WTC11 (cell line): Measurements from ENCODE around the gene USH2A. TPM values are rescaled to one million over a fixed set of nuclear protein-coding genes. Genes with fewer than 3 reads are reported as not detected.

Experiments
- ATAC-seq: fragments of 200-7000 bp; cut with Tn5 transposase; 2 replicates; pipeline ENCODE4 v1.10.0; 2021; ENCODE audit warnings: mild to moderate bottlenecking, moderate library complexity
- CTCF ChIA-PET: fragments of 300-600 bp; sonication (Branson Sonifier 250); formaldehyde crosslinking; loops from one replicate; lab custom pipeline; 2021; ENCODE audit warnings: antibody characterized with exemption; lab: Charles Lee
- POLR2A ChIA-PET: fragments of 350-600 bp; sonication (Branson Sonifier 250); formaldehyde crosslinking; loops from one replicate; lab custom pipeline; 2021; ENCODE audit warnings: antibody characterized with exemption; lab: Charles Lee
- DNase-seq: peaks from one replicate; pipeline ENCODE4 v3.0.0; 2021; ENCODE audit warnings: low spot score
- H3K27ac Mint-ChIP-seq: 2 replicates; pipeline ENCODE4 v1.8.0; 2021; ENCODE audit warnings: mixed read lengths
- H3K27me3 Mint-ChIP-seq: 2 replicates; pipeline ENCODE4 v1.8.0; 2021; ENCODE audit warnings: low read depth, mild to moderate bottlenecking, moderate library complexity, mixed read lengths
- H3K36me3 Mint-ChIP-seq: 2 replicates; pipeline ENCODE4 v1.8.0; 2021; ENCODE audit warnings: mixed read lengths
- H3K4me1 Mint-ChIP-seq: 2 replicates; pipeline ENCODE4 v1.8.0; 2022; ENCODE audit warnings: mixed read lengths
- H3K4me3 Mint-ChIP-seq: 2 replicates; pipeline ENCODE4 v1.8.0; 2021; ENCODE audit warnings: mild to moderate bottlenecking, moderate library complexity, mixed read lengths
- H3K9me3 Mint-ChIP-seq: 2 replicates; pipeline ENCODE4 v1.8.0; 2021; ENCODE audit warnings: mixed read lengths
- AR ChIP-seq: fragments of 250-450 bp; sonication (Bioruptor Pico); IDR thresholded peaks from 2 replicates; pipeline ENCODE4 v1.9.0; 2021; ENCODE audit warnings: mild to moderate bottlenecking
- ATF1 ChIP-seq: sonication (generic); formaldehyde crosslinking; IDR thresholded peaks from 2 replicates; pipeline ENCODE4 v1.8.1; 2023; ENCODE audit warnings: mild to moderate bottlenecking, moderate library complexity, missing genetic modification reagents
- ATF3 ChIP-seq: sonication (generic); formaldehyde crosslinking; conservative IDR thresholded peaks from 2 replicates; pipeline ENCODE4 v1.8.1; 2022; ENCODE audit warnings: mild to moderate bottlenecking, missing genetic modification reagents
- CTCF ChIP-seq: fragments of 200-600 bp; IDR thresholded peaks from 2 replicates; pipeline ENCODE4 v1.8.0; 2022; ENCODE audit warnings: antibody characterized with exemption
- FOXK1 ChIP-seq: sonication (generic); formaldehyde crosslinking; IDR thresholded peaks from 2 replicates; pipeline ENCODE4 v1.8.0; 2022; ENCODE audit warnings: mild to moderate bottlenecking, moderate library complexity, missing genetic modification reagents
- FOXP4 ChIP-seq: sonication (generic); formaldehyde crosslinking; IDR thresholded peaks from 2 replicates; pipeline ENCODE4 v1.8.0; 2022; ENCODE audit warnings: mild to moderate bottlenecking, missing genetic modification reagents
- GTF2I ChIP-seq: fragments of 250-450 bp; sonication (Bioruptor Pico); conservative IDR thresholded peaks from 2 replicates; pipeline ENCODE4 v1.4.0; 2021; ENCODE audit warnings: mild to moderate bottlenecking
- HMGA2 ChIP-seq: fragments of 250-450 bp; sonication (Bioruptor Pico); IDR thresholded peaks from 2 replicates; pipeline ENCODE4 v1.4.0; 2021; ENCODE audit warnings: mild to moderate bottlenecking, moderate library complexity
- JUN ChIP-seq: sonication (generic); formaldehyde crosslinking; IDR thresholded peaks from 2 replicates; pipeline ENCODE4 v1.8.0; 2023; ENCODE audit warnings: mild to moderate bottlenecking, missing genetic modification reagents
- MYBL2 ChIP-seq: sonication (generic); formaldehyde crosslinking; IDR thresholded peaks from 2 replicates; pipeline ENCODE4 v1.8.1; 2023; ENCODE audit warnings: mild to moderate bottlenecking, moderate library complexity, missing genetic modification reagents
- NR3C1 ChIP-seq: sonication (generic); formaldehyde crosslinking; conservative IDR thresholded peaks from 2 replicates; pipeline ENCODE4 v1.8.1; 2023; ENCODE audit warnings: low read depth, mild to moderate bottlenecking, missing genetic modification reagents
- OVOL2 ChIP-seq: fragments of 250-450 bp; sonication (Bioruptor Pico); IDR thresholded peaks from 2 replicates; pipeline ENCODE4 v1.9.0; 2021; ENCODE audit warnings: mild to moderate bottlenecking, borderline replicate concordance
- TEAD1 ChIP-seq: sonication (generic); formaldehyde crosslinking; IDR thresholded peaks from 2 replicates; pipeline ENCODE4 v1.8.0; 2022; ENCODE audit warnings: mild to moderate bottlenecking, missing genetic modification reagents
- TEAD4 ChIP-seq: sonication (generic); formaldehyde crosslinking; IDR thresholded peaks from 2 replicates; pipeline ENCODE4 v1.8.0; 2022; ENCODE audit warnings: mild to moderate bottlenecking, missing genetic modification reagents
- TP53 ChIP-seq: sonication (generic); formaldehyde crosslinking; IDR thresholded peaks from 2 replicates; pipeline ENCODE4 v1.8.1; 2023; ENCODE audit warnings: mild to moderate bottlenecking, missing genetic modification reagents
- ZBTB43 ChIP-seq: sonication (generic); formaldehyde crosslinking; IDR thresholded peaks from 2 replicates; pipeline ENCODE4 v1.8.1; 2023; ENCODE audit warnings: mild to moderate bottlenecking, missing genetic modification reagents
- ZMAT4 ChIP-seq: fragments of 250-450 bp; sonication (Bioruptor Pico); IDR thresholded peaks from 2 replicates; pipeline ENCODE4 v1.9.0; 2021; ENCODE audit warnings: mild to moderate bottlenecking
- ZNF396 ChIP-seq: fragments of 250-450 bp; sonication (Bioruptor Pico); IDR thresholded peaks from 2 replicates; pipeline ENCODE4 v1.8.0; 2021; ENCODE audit warnings: mild to moderate bottlenecking, moderate library complexity, borderline replicate concordance
- ZNF416 ChIP-seq: fragments of 250-450 bp; sonication (Bioruptor Pico); IDR thresholded peaks from 2 replicates; pipeline ENCODE4 v1.9.0; 2021; ENCODE audit warnings: mild to moderate bottlenecking, inconsistent platforms
- ZNF423 ChIP-seq: fragments of 250-450 bp; sonication (Bioruptor Pico); IDR thresholded peaks from 2 replicates; pipeline ENCODE4 v2.1.2; 2022; ENCODE audit warnings: mild to moderate bottlenecking, moderate library complexity
- ZNF671 ChIP-seq: fragments of 250-450 bp; sonication (Bioruptor Pico); IDR thresholded peaks from 2 replicates; pipeline ENCODE4 v1.8.0; 2021; ENCODE audit warnings: mild to moderate bottlenecking
- total RNA-seq: library from RNA; stranded (reverse); gene quantifications from 3 replicates; pipeline ENCODE4 v1.2.3, GENCODE V29; 2021

Gene USH2A
- total RNA-seq, 1 experiment from 2014 or later: 0.37 TPM

GRCh38 chr1:215673943-215674342, 749.3 kb downstream of the USH2A start:
- CTCF ChIA-PET: interaction anchor here (1.3 kb wide), 1 partner anchor 22 kb away, joined by 4 read pairs; no protein-coding TSS in a partner anchor
- H3K4me3 Mint-ChIP-seq: no peak overlapping the region
- ATAC-seq: no peak
- POLR2A ChIA-PET: no interaction called here
- TF ChIP-seq ZNF671 (CRISPR knock-in tag) (no peak), ATF3 (no peak), AR (CRISPR knock-in tag) (no peak)
- TF ChIP-seq, all 79 proteins: peak for 0
- no peak overlapping the region for H3K27ac Mint-ChIP-seq
- H3K9me3 Mint-ChIP-seq: no peaks in the 10 kb centered on the region
- H3K4me1 Mint-ChIP-seq: peaks cover 27% of the 10 kb centered on the region
- H3K36me3 Mint-ChIP-seq: no peaks in the 10 kb centered on the region
- no peaks in the 10 kb centered on the region for H3K27me3 Mint-ChIP-seq
- no peak for DNase-seq

- TF ChIP-seq FOXK1 (CRISPR knock-in tag) (no peak), ZNF416 (CRISPR knock-in tag) (no peak), TEAD4 (no peak), AR (CRISPR knock-in tag) (no peak), CTCF (no peak), ZMAT4 (CRISPR knock-in tag) (no peak), JUN (CRISPR knock-in tag) (no peak), OVOL2 (CRISPR knock-in tag) (no peak), MYBL2 (CRISPR knock-in tag) (no peak), ATF1 (no peak), ZNF423 (CRISPR knock-in tag) (no peak), HMGA2 (CRISPR knock-in tag) (no peak)
- ChIA-PET POLR2A (no interaction called here), CTCF (interaction anchor here (1.3 kb wide), 1 partner anchor 21 kb away, joined by 4 read pairs; no protein-coding TSS in a partner anchor)
- ATAC-seq: no peak
- Mint-ChIP-seq H3K27me3 (no peaks in the 10 kb centered on the region), H3K36me3 (no peaks in the 10 kb centered on the region), H3K4me1 (peaks cover 42% of the 10 kb centered on the region), H3K4me3 (no peak overlapping the region), H3K9me3 (no peaks in the 10 kb centered on the region), H3K27ac (no peak overlapping the region)
- DNase-seq: no peak
Measured at GRCh38 chr1:215672482-215672881, 750.8 kb downstream of the USH2A start.

- H3K4me3 Mint-ChIP-seq: peak overlapping the region; percentile 7; the same call in 1 of the 2 replicates
- ATAC-seq (peak; percentile 65), DNase-seq (no peak)
- H3K27ac Mint-ChIP-seq: peak overlapping the region; percentile 58; the same call in 1 of the 2 replicates
- no peaks in the 10 kb centered on the region for H3K27me3 Mint-ChIP-seq
- no peaks in the 10 kb centered on the region for H3K9me3 Mint-ChIP-seq
- H3K4me1 Mint-ChIP-seq: peaks cover 57% of the 10 kb centered on the region
- ChIA-PET POLR2A (no interaction called here), CTCF (no interaction called here)
- no peaks in the 10 kb centered on the region for H3K36me3 Mint-ChIP-seq
- no peak for TF ChIP-seq TEAD4
- no peak for TF ChIP-seq FOXP4 (CRISPR knock-in tag)
- TF ChIP-seq TP53 (CRISPR knock-in tag): no peak
- no peak for TF ChIP-seq GTF2I (CRISPR knock-in tag)
- TF ChIP-seq NR3C1: no peak
- no peak for TF ChIP-seq ATF1
- no peak for TF ChIP-seq ZBTB43 (CRISPR knock-in tag)
- TF ChIP-seq ZNF671 (CRISPR knock-in tag): no peak
- no peak for TF ChIP-seq ZNF396 (CRISPR knock-in tag)
- TF ChIP-seq TEAD1 (CRISPR knock-in tag): no peak
- TF ChIP-seq ZNF423 (CRISPR knock-in tag): no peak
- TF ChIP-seq, all 79 proteins: peak for 0
Measured at GRCh38 chr1:215669806-215670491, 753.3 kb downstream of the USH2A start.
